ENCODE data around the gene GSE1.

The GSE1 gene

GRCh38 chr16:85641776-85642176, 28.7 kb downstream of the GSE1 start:
- no peak for DNase-seq (ENCODE audit: insufficient read length, low spot score)
- FAIRE-seq: no peak

DNA sequence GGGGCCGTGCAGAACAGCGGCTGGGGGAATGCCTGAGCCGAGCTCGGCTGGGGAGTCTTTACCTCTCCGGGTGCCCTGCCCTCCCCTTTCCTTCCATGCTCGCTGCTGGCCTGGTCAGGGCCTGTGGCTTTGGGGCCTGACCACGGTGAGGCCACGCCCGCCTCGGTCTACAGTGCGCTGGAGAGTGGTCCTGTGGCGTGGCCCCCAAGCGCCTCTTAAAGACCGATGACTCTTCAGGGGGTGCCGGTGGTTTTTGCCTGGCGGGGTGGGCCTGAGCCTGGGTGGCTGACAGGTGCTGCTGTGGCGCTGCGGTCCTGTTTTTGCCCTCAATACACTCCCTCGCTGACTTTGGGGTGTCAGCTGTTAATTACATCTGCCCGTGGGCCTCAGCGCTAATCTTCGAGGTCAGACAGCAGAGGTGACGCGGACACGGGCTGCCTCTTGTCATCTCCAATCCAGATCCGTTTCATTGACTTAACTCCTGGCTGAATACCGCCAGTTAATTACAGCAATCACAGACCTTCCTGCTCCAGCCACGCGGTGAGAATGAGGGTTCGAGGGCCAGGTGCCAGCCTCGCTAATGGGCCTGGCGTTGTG, 29.7 kb downstream of the GSE1 start:
- DNase-seq (ENCODE audit: insufficient read length, low spot score) (no peak), FAIRE-seq (no peak)

DNA sequence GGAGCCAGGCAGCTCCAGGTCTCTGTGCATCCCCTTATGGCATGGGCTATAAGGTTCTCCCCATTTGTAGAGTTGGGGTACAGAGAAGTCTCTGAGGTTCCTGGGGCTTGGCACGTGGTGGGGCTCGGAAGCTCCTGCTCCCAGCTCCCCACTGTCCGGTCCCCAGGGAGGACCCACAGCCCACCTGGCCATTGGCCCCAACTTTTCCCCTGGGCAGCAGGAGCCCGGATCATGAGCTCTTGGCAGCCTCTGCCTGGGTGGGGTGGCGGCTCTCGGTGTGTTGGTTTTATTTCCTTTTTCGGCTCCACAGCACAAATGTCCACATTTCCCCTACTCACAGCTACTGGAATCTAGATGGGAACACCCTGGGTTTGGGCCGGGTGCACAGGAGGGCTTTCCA, 30.5 kb downstream of the GSE1 start:
- FAIRE-seq (no peak), DNase-seq (ENCODE audit: insufficient read length, low spot score) (no peak)

DNA sequence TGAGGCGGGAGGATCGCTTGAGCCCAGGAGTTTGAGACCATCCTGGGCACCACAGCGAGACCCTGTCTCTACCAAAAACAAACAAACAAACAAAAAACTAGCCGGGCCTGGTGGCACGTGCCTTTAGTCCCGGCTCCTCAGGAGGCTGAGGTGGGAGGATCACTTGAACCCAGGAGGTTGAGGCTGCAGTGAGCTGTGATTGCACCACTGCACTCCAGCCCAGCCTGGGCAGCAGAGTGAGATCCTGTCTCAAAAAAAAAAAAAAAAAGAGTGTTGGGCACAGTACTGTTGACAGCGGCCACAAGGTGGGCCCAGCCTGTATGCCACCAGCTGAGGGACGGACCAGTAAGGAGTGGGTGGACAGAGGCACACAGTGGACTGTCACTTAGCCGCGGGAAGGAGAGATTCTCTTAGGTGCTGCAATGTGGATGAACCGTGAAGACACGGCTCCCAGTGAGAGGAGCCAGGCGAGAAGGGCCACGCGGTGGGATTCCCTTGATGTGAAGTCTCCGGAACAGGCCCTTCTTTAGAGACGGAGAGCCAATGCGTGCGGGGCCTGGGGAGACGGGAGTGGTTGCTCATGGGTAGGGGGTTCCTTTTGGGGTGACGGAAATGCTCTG, 31.1 kb downstream of the GSE1 start:
- no peak for FAIRE-seq

DNA sequence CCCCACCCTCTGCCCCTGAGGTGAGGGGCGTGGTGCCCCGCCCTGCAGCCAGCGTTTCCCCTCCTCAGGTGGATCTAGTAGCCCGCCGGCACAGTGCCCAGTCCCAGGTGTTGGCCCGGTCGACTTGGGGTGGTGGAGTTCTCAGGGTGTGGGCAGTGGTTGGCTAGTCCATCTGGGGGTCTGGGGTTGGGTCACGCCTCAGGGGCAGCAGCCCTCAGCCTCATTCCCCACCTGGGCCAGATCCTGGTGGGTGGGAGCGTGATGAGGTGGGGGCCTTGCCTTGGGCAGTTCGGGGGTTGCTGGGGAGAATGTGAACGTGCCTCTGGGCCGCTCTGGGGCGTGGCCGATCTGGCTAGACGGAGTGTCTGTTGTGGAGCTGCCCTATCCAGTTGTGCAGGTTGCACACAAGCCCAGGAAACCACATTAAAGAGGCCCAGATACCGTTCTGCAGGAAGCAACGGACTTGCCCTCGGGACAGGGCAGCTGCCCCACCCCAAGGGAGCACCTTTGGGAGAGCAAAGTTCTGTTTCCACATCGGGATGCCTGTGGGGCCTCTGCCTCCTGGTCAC, 32.0 kb downstream of the GSE1 start:
- DNase-seq (ENCODE audit: insufficient read length, low spot score) (no peak), FAIRE-seq (no peak)

More for the DNA sequence above, 31.1 kb downstream of the GSE1 start:
- no peak for DNase-seq (ENCODE audit: insufficient read length, low spot score)

GRCh38 chr16:85646358-85646907, 33.3 kb downstream of the GSE1 start:
- FAIRE-seq (no peak), DNase-seq (ENCODE audit: insufficient read length, low spot score) (no peak)

DNA sequence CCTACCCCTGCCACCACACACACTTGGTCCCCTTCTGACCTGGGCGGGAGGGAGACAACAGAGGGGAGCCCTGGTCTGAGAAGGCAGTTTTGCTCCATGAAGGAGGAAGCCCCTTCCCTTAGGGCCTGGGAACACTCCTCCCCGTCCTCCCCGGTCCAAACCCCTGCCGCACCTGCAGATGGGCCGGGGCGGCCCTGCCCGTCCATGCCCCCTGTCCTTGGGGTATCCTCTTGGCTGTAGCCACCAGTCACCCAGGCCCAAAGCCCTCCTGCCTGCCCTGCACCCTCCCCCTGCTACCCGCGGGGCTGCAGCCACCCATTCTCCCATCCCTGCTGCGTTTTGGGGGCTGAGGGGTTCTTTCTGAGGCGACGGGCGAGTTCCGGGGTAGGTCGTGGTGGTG, 33.9 kb downstream of the GSE1 start:
- FAIRE-seq (peak; percentile 4), DNase-seq (ENCODE audit: insufficient read length, low spot score) (no peak)

DNA sequence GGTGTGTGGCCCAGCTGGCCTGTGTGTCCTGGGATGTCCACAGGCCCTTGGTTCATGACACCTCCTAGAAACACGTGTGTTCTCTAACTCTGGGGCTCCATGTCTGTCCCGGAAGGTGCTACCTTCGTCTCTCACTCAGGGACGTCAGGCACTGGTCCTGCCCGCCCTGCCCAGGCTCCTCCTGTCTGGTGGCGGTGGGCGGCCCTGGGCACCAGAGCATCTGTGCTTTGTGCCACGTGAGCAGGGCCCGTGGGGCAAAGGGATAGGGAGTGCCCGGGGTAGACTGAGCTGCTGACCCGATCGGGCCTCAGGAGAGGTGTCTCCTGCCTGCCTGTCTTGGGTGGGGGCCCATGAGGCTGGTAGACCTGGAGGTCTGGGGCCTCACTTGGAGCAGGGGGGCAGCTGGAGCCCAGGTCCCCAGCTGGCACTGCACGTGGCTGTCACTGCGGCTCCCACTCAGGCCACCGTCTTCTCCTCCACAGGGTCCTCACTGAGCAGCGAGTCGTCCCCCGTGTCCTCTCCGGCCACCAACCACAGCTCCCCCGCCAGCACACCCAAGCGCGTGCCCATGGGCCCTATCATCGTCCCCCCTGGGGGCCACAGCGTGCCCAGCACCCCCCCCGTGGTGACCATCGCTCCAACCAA, 35.1 kb downstream of the GSE1 start:
- DNase-seq (ENCODE audit: insufficient read length, low spot score): no peak
- FAIRE-seq: no peak

- FAIRE-seq (no peak), DNase-seq (ENCODE audit: insufficient read length, low spot score) (no peak)
Observed at GRCh38 chr16:85648805-85649204, 35.7 kb downstream of the GSE1 start.

- no peak for DNase-seq (ENCODE audit: insufficient read length, low spot score)
- FAIRE-seq: no peak
Observed at GRCh38 chr16:85649411-85650134, 36.5 kb downstream of the GSE1 start.

DNA sequence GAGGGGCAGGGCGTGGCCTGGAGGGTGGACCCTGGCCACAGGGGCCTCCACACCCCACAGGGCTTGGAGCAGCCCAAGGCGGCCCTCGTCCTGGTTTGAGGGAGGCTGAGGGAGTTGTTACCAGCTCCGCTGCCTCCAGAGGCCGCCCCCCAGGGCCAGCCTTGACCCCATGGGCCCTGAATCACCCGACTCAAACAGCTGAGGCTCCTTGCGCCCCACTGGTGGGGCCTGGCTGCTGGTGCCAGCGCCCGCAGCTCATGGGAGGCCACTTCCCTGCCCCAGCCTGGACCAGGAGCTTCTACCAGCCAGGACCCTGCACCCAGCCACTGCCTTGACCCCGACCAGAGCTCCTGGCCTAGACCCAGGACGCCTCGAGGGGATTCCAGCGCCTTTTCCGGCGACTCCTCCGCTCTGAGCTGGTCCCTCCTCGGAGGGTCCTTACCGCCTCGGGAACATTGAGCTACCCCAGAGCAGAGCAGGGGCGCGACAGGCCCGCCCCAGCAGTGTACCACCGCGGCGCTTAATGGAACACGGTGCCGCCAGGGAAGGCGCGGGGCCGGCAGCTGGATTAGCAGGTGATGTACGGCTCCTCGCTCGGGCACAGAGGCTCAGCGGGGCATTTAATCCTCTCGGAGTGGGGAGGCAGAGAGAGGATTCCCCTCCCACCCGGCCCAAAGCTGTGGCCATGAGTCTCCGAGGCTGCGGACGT, 37.2 kb downstream of the GSE1 start:
- no peak for FAIRE-seq
- no peak for DNase-seq (ENCODE audit: insufficient read length, low spot score)

DNA sequence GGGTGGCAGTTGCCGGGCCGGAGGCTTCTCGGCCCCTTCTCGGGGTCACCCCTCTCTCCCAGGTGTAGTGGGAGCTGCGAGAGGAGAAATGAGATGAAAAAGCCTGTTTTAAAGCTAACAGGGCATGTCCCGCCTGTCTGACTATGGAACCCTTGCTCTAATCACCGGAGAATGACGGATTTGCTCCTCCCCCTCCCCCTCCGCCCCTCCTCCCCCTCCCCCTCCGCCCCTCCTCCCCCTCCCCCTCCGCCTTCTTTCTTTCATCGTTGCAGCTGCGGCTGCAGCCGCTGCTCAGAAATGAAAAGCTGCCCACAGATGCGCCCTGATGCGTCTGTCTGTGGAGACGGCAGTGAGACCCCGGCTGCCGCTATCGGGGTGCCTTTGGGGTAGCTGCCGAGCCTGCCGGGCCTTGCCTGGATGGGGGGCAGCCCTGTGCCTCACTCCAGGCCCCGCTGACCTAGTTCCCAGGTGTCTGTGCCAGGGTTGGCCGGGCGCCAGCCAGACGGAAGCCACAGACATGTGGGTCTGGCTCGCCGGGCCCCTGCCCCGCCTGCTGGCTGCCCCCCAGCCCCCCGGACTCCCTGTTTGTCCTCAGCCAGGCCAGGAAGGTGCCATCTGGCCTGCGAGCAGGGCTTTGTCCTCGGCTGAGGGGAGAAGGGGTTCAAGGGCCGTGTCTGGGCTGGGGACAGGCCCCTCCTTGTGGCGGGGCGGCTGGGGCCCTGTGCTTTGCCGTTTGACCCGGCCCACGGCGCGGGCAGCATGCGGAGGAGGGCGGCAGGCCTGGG, 37.9 kb downstream of the GSE1 start:
- FAIRE-seq (no peak), DNase-seq (ENCODE audit: insufficient read length, low spot score) (no peak)

- FAIRE-seq: peak; percentile 52
- no peak for DNase-seq (ENCODE audit: insufficient read length, low spot score)
Observed at GRCh38 chr16:85651629-85652430, 38.7 kb downstream of the GSE1 start.

DNA sequence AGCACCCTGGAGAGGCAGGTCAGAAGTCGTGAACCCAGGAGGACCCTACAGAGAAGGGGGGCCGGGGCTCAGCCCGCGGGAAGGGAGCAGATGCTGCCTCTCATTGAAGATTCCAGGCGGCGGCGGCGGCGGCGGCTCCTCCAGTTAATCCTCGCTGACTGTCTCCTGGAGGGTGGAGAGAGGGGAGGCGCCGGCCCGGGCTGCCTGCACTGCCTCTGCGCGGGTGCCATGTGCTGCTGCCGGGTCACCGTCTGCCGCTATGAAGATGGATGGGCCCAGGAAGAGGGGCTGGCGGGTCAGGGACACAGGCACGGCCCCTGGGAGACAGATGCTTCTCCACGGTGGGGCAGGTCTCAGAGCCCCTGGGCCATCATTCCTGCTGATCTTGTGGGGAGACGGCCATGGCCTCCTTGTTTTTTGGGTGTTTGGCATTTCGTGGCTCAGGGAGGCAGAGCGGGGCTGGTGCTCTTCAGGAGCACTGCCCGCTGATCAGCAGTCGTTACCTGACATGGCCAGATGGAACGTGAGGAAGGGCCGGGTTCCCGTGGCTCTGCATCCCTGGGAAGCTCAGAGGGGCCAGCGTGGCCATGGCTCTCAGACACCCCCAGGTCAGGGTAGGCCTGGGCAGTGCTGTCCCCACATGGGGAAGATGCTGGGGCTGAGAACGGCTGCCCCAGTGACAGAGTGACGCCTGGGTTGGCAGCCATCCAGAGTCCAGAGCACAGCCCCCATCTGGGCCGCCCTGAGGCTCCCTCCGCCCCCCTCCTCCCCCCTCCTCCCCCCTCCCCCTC, 39.5 kb downstream of the GSE1 start:
- no peak for FAIRE-seq

GRCh38 chr16:85653290-85653891, 40.3 kb downstream of the GSE1 start:
- FAIRE-seq (no peak), DNase-seq (ENCODE audit: insufficient read length, low spot score) (no peak)

More for the DNA sequence above, 39.5 kb downstream of the GSE1 start:
- DNase-seq (ENCODE audit: insufficient read length, low spot score): no peak

DNA sequence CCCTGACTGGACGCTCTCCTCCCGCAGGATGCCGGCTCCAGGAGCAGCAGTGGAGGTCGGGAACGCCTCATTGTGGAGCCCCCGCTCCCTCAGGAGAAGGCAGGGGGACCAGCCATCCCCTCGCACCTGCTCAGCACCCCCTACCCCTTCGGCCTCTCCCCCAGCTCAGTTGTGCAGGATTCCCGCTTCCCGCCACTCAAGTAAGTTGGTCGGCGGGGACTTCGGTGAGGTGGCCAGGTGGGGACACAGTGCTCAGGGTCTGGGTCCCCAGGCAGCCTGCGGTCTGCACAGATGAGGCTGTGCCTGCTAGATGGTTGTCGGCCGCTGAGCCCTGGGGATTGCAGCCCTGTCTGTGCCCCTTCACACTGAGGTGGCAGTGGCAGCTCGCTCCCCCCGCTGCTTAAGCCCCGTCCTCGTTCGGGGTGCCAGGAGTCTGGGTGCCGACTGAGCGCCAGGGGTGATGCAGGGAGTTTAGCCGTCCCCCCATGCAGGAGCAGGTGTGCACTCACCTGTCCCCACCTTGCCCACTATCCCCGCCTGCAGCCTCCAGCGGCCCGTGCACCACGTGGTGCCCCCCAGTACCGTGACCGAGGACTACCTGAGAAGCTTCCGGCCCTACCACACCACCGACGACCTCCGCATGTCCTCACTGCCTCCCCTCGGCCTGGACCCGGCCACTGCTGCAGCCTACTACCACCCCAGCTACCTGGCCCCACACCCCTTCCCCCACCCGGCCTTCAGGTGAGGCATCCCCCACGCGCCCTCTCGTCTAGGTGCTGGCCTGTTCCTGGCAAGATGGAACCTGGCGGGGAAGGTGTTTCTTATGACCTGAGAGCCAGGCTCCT, 41.4 kb downstream of the GSE1 start:
- no peak for FAIRE-seq
- no peak for DNase-seq (ENCODE audit: insufficient read length, low spot score)

Data from HTR-8/SVneo (cell line).